ENCODE results near the gene MSI2. TPM values are rescaled to one million over a fixed set of nuclear protein-coding genes. Genes with fewer than 3 reads are reported as not detected.
A peak's percentile ranks its signal among the peaks of the same experiment; 100 is the strongest.

MSI2 gene
- total RNA-seq, 4 donors from 2014 or later = 19.7 to 35.8 (median 22.4) TPM

DNA sequence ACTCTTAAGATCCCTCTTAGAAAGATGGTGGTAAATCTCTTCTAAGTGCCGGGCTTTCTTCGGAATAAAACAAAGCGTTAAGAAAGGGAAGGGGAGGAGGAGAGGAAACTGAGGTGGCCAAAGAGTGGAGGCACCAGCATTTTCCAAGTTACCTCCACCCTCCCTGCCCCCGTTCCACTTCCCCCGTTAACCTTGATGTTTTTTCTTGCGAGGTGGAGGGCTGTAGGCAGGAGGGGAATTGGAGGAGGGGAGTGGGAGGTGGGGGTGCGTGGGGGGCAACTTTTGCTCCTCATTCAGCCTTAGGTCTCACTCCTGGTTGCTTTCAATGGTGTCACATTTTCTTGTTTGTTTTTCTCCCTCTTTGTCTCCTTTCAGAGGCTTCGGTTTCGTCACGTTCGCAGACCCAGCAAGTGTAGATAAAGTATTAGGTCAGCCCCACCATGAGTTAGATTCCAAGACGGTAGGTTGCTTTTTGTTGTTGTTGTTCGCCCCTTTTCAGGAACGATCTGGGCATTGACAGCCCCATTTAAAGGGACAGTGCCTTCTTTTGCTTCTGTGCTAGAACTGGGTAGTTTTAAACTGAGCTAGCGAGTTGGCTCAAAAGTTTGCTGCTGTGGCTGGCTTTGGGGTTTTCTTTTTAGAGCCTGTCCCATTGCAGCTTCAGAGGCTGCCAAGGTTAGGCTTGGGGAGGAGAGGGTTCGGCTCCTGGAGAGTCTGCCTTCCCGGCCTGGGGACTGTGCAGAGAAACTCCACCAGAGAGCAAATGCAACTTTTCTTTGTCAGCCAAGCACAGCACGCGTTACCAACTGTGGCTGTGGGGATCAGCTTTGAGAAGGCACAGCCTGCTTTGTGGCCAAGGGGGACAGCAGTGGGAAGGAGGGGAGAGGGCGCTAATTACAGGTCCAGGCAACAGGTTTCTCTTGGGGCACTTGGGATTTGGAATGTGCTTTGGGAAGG lies 1.9 kb downstream of the MSI2 start:
- Histone ChIP-seq H3K4me1 (peaks cover 32% of the 10 kb centered on the region), H3K36me3 (no peaks in the 10 kb centered on the region), H3K9me3 (no peaks in the 10 kb centered on the region), H3K27ac (no peak overlapping the region), H3K27me3 (no peaks in the 10 kb centered on the region), H3K4me3 (peak overlapping the region; percentile 95)
- DNase-seq (ENCODE audit: low spot score in 2 of 2) = no peak
- WGBS = 14% methylated on average over 20 of the region's 20 CpGs
- TF ChIP-seq POLR2AphosphoS5 (IDR thresholded peaks at IDR 0.05) (no peak), EP300 (IDR thresholded peaks at IDR 0.05) (no peak), POLR2A (IDR thresholded peaks at IDR 0.05) (no peak)
- TF ChIP-seq, protein P1, sequence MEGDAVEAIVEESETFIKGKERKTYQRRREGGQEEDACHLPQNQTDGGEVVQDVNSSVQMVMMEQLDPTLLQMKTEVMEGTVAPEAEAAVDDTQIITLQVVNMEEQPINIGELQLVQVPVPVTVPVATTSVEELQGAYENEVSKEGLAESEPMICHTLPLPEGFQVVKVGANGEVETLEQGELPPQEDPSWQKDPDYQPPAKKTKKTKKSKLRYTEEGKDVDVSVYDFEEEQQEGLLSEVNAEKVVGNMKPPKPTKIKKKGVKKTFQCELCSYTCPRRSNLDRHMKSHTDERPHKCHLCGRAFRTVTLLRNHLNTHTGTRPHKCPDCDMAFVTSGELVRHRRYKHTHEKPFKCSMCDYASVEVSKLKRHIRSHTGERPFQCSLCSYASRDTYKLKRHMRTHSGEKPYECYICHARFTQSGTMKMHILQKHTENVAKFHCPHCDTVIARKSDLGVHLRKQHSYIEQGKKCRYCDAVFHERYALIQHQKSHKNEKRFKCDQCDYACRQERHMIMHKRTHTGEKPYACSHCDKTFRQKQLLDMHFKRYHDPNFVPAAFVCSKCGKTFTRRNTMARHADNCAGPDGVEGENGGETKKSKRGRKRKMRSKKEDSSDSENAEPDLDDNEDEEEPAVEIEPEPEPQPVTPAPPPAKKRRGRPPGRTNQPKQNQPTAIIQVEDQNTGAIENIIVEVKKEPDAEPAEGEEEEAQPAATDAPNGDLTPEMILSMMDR (IDR thresholded peaks at IDR 0.05) = no peak

DNA sequence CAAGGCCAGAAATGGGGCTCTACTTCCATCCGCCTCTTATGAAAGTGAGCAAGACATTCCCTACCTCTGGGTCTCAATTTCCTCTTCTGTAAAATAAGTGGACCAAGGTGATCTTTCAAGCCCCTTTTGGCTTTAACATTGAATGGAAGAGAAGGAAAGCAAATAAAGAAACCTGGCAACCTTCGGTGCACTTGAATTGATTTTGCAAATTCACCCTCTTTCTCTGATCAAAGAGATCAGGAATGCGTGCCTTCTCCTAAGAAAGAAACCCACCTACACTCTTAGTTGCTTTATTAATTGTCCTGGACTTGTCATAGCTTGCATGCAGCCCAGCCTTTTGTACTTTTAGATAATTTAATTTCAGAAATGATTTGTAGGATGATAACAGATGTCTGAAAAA lies 3.0 kb downstream of the MSI2 start:
- H3K36me3 ChIP-seq = peaks cover 5% of the 10 kb centered on the region
- no peaks in the 10 kb centered on the region for H3K9me3 ChIP-seq
- H3K27ac ChIP-seq = no peak overlapping the region
- DNase-seq (ENCODE audit: low spot score in 2 of 2) = no peak
- 77% methylated on average over 3 of the region's 3 CpGs for WGBS
- H3K27me3 ChIP-seq = no peaks in the 10 kb centered on the region
- TF ChIP-seq, protein P1 (IDR thresholded peaks at IDR 0.05) = no peak
- TF ChIP-seq POLR2AphosphoS5 (IDR thresholded peaks at IDR 0.05) = no peak
- no peak for TF ChIP-seq POLR2A (IDR thresholded peaks at IDR 0.05)
- TF ChIP-seq EP300 (IDR thresholded peaks at IDR 0.05) = no peak
- no peak overlapping the region for H3K4me3 ChIP-seq
- peaks cover 32% of the 10 kb centered on the region for H3K4me1 ChIP-seq

DNA sequence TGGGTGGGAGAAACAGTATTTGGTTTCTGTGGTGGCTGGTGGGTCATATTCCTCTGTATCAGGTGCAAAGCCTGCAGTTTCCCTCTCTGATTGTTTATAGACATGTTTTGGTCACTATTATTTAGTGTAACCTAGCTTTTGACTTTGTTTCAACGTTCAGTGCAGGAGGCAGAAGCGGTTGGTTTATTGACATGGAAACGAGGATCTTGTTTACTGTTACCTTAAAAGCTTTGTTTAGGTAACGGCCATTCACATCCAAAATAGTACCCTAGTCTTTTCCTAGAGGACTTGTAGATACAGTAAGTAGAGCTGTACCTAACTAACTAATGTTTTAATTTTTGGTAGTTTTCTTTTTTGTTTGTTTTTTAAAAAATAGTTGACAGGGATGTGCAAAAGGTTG lies 3.5 kb downstream of the MSI2 start:
- H3K4me1 ChIP-seq = peaks cover 32% of the 10 kb centered on the region
- H3K27me3 ChIP-seq = no peaks in the 10 kb centered on the region
- H3K36me3 ChIP-seq = peaks cover 7% of the 10 kb centered on the region
- DNase-seq (ENCODE audit: low spot score in 2 of 2) = no peak
- TF ChIP-seq EP300 (IDR thresholded peaks at IDR 0.05) = no peak
- no peak for TF ChIP-seq POLR2A (IDR thresholded peaks at IDR 0.05)
- TF ChIP-seq, protein P1 (IDR thresholded peaks at IDR 0.05) = no peak
- TF ChIP-seq POLR2AphosphoS5 (IDR thresholded peaks at IDR 0.05) = no peak
- 65% methylated on average over 4 of the region's 4 CpGs for WGBS
- H3K4me3 ChIP-seq = no peak overlapping the region
- H3K27ac ChIP-seq = no peak overlapping the region
- no peaks in the 10 kb centered on the region for H3K9me3 ChIP-seq

DNA sequence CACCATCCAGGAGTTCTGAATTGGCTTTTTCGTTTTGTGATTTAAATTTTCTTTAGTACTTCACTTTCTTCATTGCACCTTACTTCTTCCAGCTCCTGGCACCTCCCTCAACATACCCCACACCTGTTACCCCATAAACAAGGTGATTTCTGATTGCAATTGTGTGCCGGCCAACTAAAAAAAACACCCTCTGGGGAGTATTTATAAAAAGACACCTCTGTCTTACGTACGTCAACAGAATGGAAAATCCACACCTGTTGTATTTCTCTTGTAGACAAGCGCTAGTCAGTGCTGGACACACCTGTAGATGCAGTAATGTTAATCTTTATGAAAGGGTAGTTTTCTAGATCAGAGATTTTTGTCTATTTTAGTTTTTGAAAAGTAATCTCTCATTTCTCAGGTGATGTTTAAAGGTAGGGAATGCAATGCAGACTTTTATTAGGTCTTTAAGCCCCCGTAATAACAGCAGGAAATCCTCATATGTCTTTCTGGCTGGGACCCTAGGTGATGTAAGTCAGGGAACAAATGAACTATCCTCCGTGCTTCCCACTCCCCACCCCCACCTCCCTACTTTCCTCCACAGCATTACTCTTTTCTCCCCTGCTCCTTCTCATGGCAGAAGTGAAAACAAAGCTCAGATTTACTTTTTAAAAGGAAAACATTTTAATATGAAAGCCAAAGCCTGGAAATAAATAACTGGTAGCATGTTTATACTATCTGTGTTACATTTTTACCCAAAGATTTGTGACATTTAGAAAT lies 4.2 kb downstream of the MSI2 start:
- no peak for DNase-seq (ENCODE audit: low spot score in 2 of 2)
- Histone ChIP-seq H3K27me3 (no peaks in the 10 kb centered on the region), H3K36me3 (peaks cover 9% of the 10 kb centered on the region), H3K27ac (no peak overlapping the region), H3K9me3 (no peaks in the 10 kb centered on the region), H3K4me1 (peaks cover 28% of the 10 kb centered on the region), H3K4me3 (no peak overlapping the region)
- WGBS = 88% methylated on average over 7 of the region's 7 CpGs
- TF ChIP-seq POLR2A (IDR thresholded peaks at IDR 0.05) (no peak), EP300 (IDR thresholded peaks at IDR 0.05) (no peak), POLR2AphosphoS5 (IDR thresholded peaks at IDR 0.05) (no peak)
- TF ChIP-seq, protein P1 (IDR thresholded peaks at IDR 0.05) = no peak

DNA sequence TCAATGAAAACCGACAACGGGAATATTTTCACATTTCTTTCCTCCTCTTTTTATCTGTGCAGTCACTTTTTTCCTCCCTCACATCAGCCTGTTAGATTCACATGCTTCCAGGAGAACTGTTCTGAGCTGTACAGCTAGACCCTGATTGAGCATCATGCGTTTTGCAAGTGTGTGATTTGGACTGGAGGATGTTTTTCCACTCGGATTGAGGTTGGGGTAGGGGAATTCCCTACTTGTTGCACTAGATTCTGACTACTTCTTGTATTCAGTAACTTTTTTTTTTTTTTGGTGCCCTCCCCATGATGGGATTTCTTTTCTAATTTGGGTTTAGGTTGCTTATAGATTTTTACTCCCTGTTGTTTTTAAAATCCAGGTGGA lies 4.8 kb downstream of the MSI2 start:
- Histone ChIP-seq H3K4me1 (peaks cover 27% of the 10 kb centered on the region), H3K4me3 (no peak overlapping the region), H3K27ac (no peak overlapping the region), H3K27me3 (no peaks in the 10 kb centered on the region), H3K36me3 (peaks cover 9% of the 10 kb centered on the region), H3K9me3 (no peaks in the 10 kb centered on the region)
- TF ChIP-seq EP300 (IDR thresholded peaks at IDR 0.05) (no peak), POLR2A (IDR thresholded peaks at IDR 0.05) (no peak), POLR2AphosphoS5 (IDR thresholded peaks at IDR 0.05) (no peak)
- TF ChIP-seq, protein P1 (IDR thresholded peaks at IDR 0.05) = no peak
- DNase-seq (ENCODE audit: low spot score in 2 of 2) = no peak
- WGBS = 65% methylated on average over 4 of the region's 4 CpGs

Measured in suprapubic skin (tissue), 4 donors.